ENCODE data around the gene MAP7D1.

- TF ChIP-seq REST (IDR thresholded peaks at IDR 0.05; ENCODE audit: insufficient read depth in 1 of 2, low read depth in 2 of 2, low read length in 1 of 2) (no peak), CTCF (IDR thresholded peaks at IDR 0.05) (no peak)
These were observed 11.3 kb downstream of the MAP7D1 start for GRCh38 chr1:36166938-36167905.
